GM19468 (cell line): ENCODE data around the gene IL13RA1.
"Not testable (repeated sequence)": the region's sequence is repeated elsewhere in the genome, so short reads cannot be mapped to it uniquely, and the experiment has no call there.

Experiments used
- ATAC-seq: cut with Tn5 transposase; IDR thresholded peaks from one replicate; pipeline ENCODE4 v1.9.1; 2021; ENCODE audit warnings: mild to moderate bottlenecking, moderate library complexity, moderate number of reproducible peaks; ENCODE audit not compliant: unreplicated experiment; ENCODE audit errors: extremely low read depth

IL13RA1 gene

DNA sequence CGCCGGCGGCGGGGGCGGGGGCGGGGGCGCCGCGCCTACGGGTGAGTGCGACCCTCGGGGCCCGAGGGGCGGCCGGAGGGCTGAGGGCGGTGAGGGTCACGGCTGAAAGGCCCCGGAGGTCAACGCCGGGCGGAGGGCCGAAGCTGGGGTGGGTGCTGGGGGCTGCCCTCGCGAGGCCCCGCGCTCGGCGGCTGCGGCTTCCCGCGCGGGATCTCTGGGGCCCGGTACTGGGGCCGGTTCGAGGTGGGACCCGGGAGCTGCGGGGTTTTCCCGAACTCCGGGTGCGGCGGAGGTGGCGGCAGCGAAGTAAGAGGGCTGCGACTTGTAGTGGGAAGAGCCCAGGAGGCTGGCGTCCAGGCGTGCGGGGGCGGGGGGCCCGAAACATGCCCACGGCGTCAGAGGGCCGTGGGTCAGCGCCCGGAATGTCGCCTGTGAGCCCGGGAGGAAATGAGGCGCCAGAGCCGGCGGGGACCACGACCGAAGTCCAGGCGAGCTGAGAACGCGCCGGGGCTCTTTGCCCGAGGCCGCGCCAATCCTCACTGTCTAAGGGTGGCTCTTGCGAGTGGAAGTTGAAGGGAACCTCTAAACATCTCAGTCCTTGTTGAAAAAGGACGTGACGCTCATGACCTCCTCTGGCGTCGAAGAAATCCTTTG is 407 bp downstream of the IL13RA1 start:
- ATAC-seq = no peak

DNA sequence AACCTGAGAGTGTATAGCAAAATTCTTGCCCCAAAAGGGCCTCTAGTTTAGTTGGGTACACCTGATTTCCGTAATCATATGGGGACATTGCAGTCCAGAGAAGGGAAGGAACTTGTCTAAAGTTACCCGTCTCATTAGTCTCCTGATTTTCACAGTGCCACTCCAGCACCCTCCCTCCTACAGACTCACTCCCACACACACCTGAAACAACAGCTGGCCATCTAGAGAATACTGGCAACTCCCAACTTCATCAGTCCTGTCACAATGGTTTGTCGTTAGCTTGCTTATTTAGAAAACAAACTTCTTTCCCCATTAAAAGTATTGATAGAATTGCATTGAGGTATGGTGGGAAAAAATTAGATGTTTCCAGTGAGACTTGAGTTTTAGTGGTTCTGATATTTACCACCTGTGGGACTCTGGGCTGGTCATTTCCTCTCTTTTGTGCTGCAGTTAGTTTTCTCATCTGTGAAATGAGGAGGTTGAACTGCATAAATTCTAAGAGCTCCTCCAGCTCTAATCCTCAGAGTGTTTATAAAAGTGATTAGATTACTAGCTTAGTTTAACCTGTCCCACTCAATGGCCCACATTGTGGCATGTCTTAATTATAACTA is 1.7 kb downstream of the IL13RA1 start:
- no peak for ATAC-seq

DNA sequence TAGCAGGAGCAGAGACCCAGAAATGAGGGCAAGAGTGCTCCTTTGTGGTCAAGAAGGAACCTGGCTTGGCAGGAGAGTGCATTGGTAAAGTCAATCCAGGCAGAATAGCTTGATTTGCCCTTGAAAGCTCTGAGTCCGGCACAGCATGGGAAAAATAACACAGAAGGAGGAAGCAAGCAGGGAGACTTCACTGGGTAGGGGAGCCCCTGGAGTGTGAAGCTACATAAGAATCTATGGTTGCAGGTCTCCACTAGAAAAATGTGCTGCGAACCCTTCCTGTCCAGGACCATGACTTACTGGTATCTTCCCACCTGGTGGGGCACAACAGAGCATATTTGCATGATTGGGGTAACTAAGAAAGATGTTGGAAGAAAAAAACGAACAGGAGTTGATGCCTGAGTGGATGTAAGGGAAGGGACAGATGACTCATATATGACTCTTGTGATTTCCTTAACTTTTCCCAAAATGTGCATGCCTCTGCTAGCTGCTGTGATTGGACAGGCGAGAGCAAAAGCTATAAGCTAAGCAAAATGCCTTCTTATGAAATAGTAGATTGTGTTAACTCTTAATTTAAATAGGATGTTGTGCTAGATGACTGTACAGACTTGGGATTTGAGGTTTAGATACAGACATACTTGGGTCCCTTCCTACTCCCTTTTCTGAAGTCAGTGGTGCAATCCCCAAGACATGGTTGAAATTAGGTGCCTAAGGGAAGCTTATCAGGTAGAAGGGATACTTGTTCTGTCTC is 3.3 kb downstream of the IL13RA1 start:
- ATAC-seq = no peak

DNA sequence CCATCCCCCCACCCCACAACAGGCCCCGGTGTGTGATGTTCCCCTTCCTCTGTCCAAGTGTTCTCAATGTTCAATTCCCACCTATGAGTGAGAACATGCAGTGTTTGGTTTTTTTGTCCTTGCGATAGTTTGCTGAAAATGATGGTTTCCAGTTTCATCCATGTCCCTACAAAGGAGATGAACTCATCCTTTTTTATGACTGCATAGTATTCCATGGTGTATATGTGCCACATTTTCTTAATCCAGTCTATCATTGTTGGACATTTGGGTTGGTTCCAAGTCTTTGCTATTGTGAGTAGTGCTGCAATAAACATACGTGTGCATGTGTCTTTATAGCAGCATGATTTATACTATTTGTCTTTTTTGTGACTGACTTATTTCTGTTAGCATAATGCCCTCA is 5.1 kb downstream of the IL13RA1 start:
- not testable (repeated sequence) for ATAC-seq

DNA sequence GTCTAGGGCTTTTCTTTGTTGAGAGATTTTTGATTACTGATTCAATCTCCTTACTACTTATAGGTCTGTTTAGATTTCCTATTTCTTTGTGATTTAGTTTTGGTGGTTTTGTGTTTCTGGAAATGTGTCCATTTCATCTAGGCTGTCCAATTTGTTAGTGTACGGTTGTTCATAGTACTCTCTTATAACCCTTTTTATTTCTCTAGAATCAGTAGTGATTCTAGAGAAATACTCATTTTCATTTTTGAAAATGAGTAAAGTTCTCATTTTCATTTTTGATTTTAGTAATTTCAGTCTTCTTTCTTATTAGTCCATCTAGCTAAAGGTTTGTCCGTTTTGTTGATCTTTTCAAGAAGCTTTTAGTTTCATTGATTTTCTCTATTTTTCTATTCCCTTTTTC is 7.5 kb downstream of the IL13RA1 start:
- ATAC-seq = no peak

DNA sequence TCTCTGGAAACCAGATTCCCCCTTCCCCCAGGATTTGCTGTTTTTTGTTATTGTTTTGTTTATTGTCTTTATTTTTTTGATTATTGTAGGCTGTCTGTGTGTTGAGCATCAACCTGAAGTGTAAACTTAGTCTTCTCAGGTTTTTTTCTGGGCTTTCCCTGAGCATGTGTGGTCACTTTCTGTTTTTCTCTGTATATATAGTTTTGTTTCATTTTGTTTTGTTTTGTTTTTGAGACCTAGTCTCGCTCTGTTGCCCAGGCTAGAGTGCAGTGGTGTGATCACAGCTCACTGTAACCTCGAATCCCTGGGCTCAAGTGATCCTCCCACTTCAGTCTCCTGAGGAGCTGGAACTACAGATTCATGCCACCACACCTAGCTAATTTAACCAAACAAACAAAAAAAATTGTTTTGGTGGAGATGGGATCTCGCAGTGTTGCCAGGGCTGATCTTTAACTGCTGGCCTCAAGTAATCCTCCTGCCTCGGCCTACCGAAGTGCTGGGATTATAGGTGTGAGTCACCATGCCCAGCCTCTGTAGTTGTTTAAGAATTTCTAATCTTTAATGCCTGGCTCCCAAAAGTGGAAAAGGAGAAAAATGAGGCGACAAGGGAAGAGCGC is 9.1 kb downstream of the IL13RA1 start:
- ATAC-seq = no peak

DNA sequence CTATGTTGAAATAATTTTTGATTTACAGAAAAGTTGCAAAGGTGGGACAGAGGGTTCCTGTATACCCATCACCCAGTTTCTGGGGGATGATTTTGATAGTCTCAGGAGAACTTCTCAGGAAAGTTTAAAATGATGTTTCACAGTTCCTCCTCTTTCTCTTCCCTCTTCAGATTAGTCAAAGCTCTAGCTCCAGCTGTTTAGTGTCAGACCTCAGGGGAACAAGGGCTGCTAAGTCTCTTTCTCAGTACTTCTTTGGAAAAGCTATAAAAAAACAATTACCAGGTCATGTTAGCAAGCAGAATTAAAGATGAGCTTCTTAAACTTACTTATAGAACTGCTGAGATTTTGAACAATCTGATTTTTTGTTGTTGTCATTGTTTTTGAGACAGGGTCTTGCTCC is 12.2 kb downstream of the IL13RA1 start:
- ATAC-seq = no peak

DNA sequence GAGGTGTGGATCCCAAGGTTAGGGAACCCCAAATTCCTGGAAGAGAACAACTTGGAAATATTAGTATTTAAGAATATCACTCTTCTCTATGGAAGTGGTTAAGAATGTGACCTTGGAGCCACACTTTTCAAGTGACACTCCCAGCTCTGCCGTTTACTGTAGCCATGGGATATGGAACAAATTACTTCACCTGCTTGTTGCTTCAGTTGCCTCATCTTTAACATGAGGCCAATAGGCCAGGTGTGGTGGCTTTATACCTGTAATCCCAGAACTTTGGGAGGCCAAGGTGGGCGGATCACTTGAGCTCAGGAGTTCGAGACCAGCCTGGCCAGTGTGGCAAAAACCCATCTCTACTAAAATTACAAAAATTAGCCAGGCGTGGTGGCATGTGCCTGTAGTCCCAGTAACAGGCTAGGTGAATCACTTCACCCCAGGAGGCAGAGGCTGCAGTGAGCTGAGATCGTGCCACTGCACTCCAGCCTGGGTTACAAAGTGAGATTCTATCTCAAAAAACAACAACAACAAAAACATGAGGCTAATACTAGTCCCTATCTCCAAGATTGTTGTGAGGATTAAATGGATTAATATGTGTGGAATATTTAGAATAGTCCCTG is 13.0 kb downstream of the IL13RA1 start:
- ATAC-seq = no peak

DNA sequence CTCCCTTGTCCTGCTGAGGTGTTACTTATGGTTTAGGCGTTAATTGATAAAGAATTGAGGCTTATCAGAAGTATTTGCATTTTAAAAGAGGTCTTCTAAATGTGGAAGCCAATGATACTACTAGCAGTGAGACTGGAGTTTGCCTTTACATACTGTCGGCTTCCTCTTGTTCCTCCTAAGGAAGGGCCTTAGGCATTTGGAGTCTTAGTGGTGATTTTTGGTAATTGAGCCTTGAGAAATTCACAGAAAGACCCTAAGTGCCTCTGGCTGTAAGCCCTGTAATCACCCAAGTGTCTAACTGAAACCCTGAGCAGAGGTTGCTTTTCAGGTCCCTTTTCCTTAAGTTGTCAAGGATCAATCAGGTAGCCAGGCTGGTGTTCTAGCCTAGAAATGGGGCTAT is 14.8 kb downstream of the IL13RA1 start:
- no peak for ATAC-seq

DNA sequence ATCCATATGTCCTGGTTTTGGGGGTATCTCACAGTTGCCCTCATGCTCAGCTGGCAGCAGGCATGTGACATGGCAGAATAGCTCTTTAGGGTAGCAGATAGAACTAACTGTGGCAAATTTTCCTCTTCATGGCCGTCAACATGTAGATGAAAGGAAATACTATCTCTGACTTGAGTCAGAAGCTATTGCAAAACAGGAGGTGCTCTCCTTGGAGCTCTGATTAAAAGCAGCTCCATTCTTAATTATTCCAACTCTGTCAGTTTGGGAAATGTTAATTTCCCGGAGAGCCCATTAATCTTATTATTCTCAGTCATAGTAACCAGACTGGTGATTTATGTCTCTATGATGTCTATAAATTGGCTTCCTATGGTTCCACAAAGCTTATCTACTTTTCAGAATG is 18.2 kb downstream of the IL13RA1 start:
- no peak for ATAC-seq

DNA sequence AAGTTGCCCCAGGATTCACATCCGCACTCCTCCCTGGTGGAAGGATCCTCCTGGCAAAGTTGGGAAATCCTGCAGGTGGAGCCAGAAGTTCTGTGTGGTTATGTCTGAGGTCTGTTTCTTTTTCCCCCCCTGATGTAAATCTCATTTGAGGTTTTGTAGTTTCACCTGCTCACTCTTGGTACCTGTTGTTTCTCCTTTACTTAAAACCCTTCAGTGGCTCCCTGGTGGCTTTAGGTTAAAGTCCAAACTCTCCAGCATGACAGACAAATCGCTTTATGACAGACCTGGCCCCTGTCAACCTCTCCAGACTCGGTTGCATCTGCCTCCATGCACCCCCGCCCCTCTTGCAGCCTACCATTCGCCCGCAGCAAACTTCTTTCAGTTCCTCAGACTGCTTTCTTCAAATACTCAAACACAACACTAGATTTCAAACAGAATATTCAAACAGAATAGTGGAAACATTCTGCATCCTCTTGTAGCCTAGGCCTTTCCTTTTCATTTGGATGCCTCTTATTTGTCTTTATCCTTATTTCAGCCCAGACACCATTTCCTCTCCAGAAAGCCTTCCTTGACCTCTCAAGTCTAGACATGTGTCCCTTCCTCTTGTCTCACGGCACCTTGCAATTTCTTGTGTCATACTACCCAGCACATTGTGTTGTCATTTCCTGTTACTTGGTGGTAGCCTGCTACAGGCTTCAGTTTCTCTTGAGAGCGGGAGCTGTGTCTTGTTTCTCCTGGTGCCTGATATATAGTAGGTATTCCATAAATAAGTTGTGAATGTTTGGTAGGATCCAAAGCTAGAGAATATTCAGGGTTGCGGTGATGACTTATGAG is 24.8 kb downstream of the IL13RA1 start:
- ATAC-seq = peak; percentile 83

DNA sequence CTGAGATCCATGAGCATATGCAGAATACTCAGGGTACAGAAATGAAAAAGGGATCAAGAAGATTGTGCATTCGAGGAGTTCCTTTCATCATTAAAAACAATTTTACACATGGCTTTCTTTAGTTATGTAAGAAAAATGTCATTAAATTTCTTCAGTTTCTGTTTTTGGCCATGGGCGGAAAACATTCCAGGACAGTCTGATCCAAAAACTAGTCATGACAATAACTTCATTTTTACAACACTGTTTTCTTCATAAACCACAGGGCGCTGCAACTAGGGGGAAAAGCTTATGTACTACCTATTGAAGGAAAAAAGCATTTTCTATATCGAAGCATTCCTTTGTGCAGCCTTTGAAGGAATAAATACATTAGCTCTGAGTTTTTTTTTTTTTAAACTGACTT is 28.2 kb downstream of the IL13RA1 start:
- no peak for ATAC-seq

DNA sequence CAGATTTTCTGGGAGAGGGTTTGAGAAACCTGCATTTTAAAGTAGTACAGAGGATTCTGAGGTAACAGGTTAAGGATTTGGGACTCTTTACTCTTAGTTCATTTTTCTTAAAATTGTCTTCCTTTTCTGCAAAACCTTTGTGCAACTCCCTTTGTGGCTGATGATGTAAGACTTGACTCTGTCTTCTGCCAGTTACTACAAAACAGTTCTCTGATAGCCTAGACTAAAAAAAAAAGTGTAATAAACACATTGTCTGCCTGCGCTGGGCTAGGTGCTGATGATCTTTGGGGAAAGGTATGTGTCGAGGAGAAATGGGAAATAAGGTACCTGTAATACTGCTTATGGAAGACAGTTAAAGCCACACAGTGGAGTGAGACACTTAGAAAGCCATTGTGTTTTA is 28.7 kb downstream of the IL13RA1 start:
- ATAC-seq = no peak

DNA sequence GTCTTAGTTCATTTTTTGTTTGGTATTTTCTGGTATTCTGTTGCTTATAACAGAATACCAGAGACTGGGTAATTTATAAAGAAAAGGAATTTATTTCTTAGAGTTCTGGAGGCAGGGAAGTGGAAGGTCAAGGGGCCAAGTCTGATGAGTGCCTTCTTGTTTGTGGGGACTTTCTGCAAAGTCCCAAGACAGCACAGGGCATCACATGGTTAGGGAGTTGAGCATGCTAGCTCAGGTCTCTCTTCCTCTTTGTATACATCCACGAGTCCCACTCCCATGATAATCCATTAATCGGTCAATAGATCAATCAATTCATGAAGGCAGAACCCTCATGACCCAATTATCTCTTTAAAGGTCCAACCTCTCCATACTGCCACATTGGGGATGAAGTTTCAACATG is 31.1 kb downstream of the IL13RA1 start:
- no peak for ATAC-seq

DNA sequence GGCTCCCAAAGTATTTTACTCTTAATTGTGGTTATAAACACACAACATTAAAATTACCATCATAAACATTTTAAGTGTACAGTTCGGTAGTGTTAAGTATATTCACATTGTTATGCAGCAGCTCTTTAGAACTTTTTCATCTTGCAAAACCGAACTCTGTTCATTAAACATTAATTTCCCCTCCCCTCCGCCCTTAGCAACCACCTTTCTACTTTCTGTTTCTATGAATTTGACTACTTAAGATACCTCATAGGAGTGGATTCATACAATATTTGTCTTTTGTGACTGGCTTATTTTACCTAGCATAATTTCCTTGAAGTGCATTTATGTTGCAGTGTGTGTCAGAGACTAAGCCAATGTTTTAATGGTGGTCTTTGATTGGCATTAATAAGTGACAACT is 32.6 kb downstream of the IL13RA1 start:
- ATAC-seq = no peak

DNA sequence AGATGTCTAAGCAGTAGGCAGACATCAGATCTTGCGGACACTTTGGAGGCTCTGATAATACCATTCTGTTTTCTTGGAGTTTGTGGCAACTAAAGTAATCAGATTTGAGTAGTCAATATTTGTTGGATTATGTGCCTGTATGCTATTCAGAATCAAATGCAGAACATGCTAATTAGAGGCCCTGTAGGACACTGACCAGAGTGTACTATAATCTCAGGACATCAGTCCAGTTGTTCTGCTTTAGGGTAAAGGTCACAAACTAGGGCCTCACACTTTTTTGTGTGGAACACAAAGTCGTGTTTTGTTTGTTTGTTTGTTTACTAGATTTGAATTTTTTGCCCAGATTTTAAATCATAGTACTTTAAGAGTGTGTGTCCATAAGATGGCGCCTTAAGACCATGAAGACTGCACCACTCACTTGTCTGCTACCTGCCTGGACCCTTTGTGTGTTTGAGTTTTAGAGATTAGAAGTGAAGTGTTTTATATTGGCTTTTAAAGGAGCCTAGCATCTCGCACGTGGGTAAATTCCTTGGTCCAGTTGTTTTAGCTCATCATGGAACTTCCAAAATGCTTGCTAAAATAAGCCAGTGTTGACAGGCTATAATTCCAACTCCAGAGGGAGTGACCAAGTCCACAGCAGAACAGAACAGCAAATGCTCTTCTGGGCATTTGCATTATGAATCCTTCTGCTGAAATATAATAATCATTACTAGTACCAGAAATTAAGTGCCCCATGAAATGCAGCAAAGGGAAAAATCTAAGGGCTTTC is 34.7 kb downstream of the IL13RA1 start:
- no peak for ATAC-seq

DNA sequence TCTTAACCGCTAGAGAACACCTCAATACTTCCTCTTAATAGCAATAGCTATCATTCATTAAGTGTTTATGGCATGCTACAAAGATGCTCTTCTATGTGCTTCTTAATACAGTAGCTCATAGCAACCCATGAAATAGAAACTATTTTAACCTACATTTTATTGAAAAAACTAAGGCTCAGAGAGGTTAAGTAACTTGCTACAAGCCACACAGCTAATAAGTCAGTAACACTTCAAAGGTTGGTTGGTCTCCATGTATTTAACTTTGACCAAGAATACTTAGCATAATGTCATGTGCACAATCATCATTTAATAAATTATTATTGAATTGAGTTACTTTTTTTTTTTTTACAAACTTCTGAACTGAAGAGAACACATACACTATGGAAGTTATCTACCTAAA is 36.1 kb downstream of the IL13RA1 start:
- no peak for ATAC-seq

DNA sequence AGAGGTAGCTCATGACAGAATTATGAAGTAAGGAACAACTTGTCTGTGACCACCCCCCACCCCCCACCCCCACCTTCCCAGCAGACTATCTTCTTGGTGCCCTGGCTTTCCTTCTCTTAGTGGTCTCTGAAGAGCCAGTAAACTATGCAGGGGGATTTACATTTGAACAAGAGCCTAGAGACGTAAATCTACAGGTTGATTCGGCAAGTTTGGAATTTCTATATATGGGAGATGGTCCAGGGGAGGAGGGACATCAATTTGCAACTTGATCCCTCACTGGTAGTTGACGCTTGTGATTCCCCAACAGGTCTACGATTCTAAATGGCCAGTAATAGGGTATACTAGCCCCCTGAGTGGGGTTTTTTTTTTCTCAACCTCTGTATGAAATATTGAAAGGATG is 36.7 kb downstream of the IL13RA1 start:
- no peak for ATAC-seq

DNA sequence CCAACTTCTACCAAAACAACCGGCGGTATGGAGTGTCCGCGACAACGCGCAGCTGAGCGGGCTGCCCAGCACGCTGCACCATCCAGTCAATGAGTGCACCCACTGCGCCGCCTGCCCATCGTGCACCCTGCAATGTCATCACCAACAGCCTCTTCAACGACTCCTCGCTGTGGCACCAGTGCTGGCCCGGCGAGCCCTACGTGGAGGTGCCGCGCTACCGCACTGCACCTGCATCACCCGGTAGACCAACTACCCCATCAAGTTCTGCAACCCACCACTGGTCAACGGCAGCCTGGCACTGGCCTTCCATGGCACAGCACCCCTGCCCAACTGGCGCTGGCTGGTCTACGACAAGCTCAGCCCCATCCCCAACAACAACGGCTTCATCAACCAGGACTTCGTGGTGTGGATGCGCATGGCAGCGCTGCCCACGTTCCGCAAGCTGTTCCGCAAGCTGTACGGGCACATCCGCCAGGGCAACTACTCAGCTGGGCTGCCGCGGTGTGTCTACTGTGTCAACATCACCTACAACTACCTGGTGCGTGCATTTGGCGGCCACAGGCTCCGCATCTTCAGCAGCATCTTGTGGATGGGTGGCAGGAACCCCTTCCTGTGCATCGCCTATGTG is 42.8 kb downstream of the IL13RA1 start:
- ATAC-seq = no peak
